ENCODE measurements around the gene SYNPO.
A peak's percentile ranks its signal among the peaks of the same experiment; 100 is the strongest.

SYNPO gene

DNA sequence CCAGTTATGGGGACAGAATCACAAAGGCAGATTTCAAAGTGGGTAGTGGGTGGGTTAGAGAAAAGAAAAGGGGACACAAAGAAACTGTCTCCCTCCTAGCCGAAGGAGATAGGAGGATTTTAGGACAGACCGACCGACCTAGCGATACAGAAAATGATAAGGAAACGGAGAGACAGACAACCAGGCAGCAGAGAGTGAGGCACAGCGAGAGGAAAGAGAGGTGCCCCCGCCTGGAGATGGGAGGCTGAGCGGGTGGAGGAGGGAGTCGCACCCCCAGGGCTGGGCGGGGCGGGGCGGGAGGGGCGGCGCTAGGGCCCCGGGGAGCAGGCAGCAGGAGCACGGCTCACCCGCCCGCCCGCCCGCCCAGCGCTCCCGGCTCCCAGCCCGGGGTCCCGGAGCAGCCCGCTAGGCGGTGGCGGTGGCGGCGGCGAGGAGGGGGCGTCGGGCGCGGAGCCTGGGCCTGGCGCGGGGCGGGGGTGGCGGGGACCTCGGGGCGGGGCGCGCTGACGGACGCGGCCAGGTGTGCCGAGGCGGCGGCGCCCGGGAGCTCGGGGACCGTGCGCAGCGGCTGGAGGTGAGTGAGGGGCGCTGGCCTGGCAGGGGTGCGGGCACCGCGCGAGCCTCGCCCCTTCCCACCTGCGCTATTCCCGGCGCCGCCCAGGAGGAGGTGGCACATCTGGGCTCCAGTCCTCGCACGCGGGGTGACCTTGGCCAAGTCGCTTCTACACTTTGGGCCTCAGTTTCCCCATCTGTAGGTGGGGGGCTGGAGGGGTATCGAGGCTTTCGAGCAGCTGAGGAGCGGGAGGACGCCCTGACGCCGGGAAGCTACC lies 15.9 kb upstream of the SYNPO start:
- POLR2A ChIA-PET = no interaction called here
- Histone ChIP-seq H3K27me3 (replicated peaks in 2 of 5; ENCODE audit: control insufficient read depth in 4 of 5, insufficient read depth in 5 of 5, low read length in 4 of 5) (peaks cover 0 to 18% (median 12%) of the 10 kb centered on the region in 5 experiments), H3K36me3 (ENCODE audit: control insufficient read depth in 4 of 4, insufficient read depth in 4 of 4, low read length in 3 of 4) (no peaks in the 10 kb centered on the region), H3K9me3 (ENCODE audit: control extremely low read depth in 1 of 5, control insufficient read depth in 4 of 5, insufficient read depth in 2 of 5, low read depth in 1 of 5, low read length in 4 of 5) (no peaks in the 10 kb centered on the region), H3K27ac (ENCODE audit: insufficient read depth in 1 of 2, low read depth in 1 of 2, low read length in 2 of 2, poor library complexity in 1 of 2, severe bottlenecking in 2 of 2) (no peak overlapping the region), H3K4me1 (ENCODE audit: control extremely low read depth in 1 of 4, control insufficient read depth in 4 of 4, insufficient read depth in 4 of 4, low read length in 3 of 4) (peaks cover 0 to 20% (median 15%) of the 10 kb centered on the region in 4 experiments), H3K4me3 (ENCODE audit: control insufficient read depth in 1 of 7, extremely low read depth in 1 of 7, insufficient read depth in 4 of 7, low read depth in 2 of 7, low read length in 6 of 7) (peak overlapping the region in 5 of 7 experiments; percentile 28 to 73 (median 40))
- CTCF ChIA-PET = no interaction called here
- 7% methylated on average over 60 of the region's 74 CpGs for whole genome bisulfite sequencing (ENCODE audit: insufficient coverage)
- peak; percentile 8 to 45 (median 24) for DNase-seq

GRCh38 chr5:150625164-150625535 lies 15.3 kb upstream of the SYNPO start:
- POLR2A ChIA-PET = no interaction called here
- DNase-seq = no peak
- H3K4me1 ChIP-seq (ENCODE audit: control extremely low read depth in 1 of 4, control insufficient read depth in 4 of 4, insufficient read depth in 4 of 4, low read length in 3 of 4) = peaks cover 0 to 20% (median 15%) of the 10 kb centered on the region in 4 experiments
- H3K27ac ChIP-seq (ENCODE audit: insufficient read depth in 1 of 2, low read depth in 1 of 2, low read length in 2 of 2, poor library complexity in 1 of 2, severe bottlenecking in 2 of 2) = no peak overlapping the region
- CTCF ChIA-PET = interaction anchor here (1.5 kb wide), 1 partner anchor 9 kb away, joined by 4 read pairs; no protein-coding TSS in a partner anchor
- H3K9me3 ChIP-seq (ENCODE audit: control extremely low read depth in 1 of 5, control insufficient read depth in 4 of 5, insufficient read depth in 2 of 5, low read depth in 1 of 5, low read length in 4 of 5) = no peaks in the 10 kb centered on the region
- peak overlapping the region in 5 of 7 experiments; percentile 28 to 73 (median 40) for H3K4me3 ChIP-seq (ENCODE audit: control insufficient read depth in 1 of 7, extremely low read depth in 1 of 7, insufficient read depth in 4 of 7, low read depth in 2 of 7, low read length in 6 of 7)
- H3K36me3 ChIP-seq (ENCODE audit: control insufficient read depth in 4 of 4, insufficient read depth in 4 of 4, low read length in 3 of 4) = no peaks in the 10 kb centered on the region
- 50% methylated on average over 15 of the region's 19 CpGs for WGBS (ENCODE audit: insufficient coverage)
- H3K27me3 ChIP-seq (replicated peaks in 2 of 5; ENCODE audit: control insufficient read depth in 4 of 5, insufficient read depth in 5 of 5, low read length in 4 of 5) = peaks cover 0 to 18% (median 12%) of the 10 kb centered on the region in 5 experiments

GRCh38 chr5:150625831-150626746 lies 14.4 kb upstream of the SYNPO start:
- no peaks in the 10 kb centered on the region for H3K36me3 ChIP-seq (ENCODE audit: control insufficient read depth in 4 of 4, insufficient read depth in 4 of 4, low read length in 3 of 4)
- CTCF ChIA-PET = interaction anchor here (0.8 to 1.5 kb wide), 4 partner anchors 10 to 66 kb away, joined by 3 to 4 read pairs (median 3); no protein-coding TSS in a partner anchor
- H3K9me3 ChIP-seq (ENCODE audit: control extremely low read depth in 1 of 5, control insufficient read depth in 4 of 5, insufficient read depth in 2 of 5, low read depth in 1 of 5, low read length in 4 of 5) = no peaks in the 10 kb centered on the region
- 76% methylated on average over 10 of the region's 10 CpGs for WGBS (ENCODE audit: insufficient coverage)
- peaks cover 0 to 20% (median 15%) of the 10 kb centered on the region in 4 experiments for H3K4me1 ChIP-seq (ENCODE audit: control extremely low read depth in 1 of 4, control insufficient read depth in 4 of 4, insufficient read depth in 4 of 4, low read length in 3 of 4)
- no peak overlapping the region for H3K4me3 ChIP-seq (ENCODE audit: control insufficient read depth in 1 of 7, extremely low read depth in 1 of 7, insufficient read depth in 4 of 7, low read depth in 2 of 7, low read length in 6 of 7)
- no peak overlapping the region for H3K27ac ChIP-seq (ENCODE audit: insufficient read depth in 1 of 2, low read depth in 1 of 2, low read length in 2 of 2, poor library complexity in 1 of 2, severe bottlenecking in 2 of 2)
- POLR2A ChIA-PET = no interaction called here
- peaks cover 0 to 18% (median 12%) of the 10 kb centered on the region in 5 experiments for H3K27me3 ChIP-seq (replicated peaks in 2 of 5; ENCODE audit: control insufficient read depth in 4 of 5, insufficient read depth in 5 of 5, low read length in 4 of 5)
- peak in 2 of 3 donors; percentile 46 to 51 for DNase-seq

DNA sequence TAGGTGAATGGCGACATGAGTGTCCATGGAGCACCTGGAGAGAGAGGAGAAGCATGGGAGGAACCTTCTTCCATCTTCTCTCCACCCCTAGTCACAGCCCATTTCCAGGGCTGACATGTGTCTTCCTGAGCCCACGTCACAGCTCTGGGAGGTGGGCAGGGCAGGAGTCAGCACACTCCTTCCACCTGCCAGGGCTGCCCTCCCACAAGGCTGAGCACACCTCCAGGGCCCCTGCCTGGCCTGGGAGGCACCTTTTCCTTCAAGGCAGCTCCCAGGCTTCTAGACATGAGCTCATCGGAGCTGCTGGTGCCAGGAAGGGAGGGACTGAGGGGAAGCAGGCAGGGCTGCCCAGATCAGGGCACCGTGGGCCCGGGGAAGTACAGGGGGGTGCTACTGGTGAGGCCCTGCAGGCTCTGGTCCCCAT lies 13.6 kb upstream of the SYNPO start:
- WGBS (ENCODE audit: insufficient coverage) = 86% methylated on average over 4 of the region's 5 CpGs
- ChIA-PET CTCF (interaction anchor here (0.8 to 1.5 kb wide), 4 partner anchors 11 to 67 kb away, joined by 3 to 4 read pairs (median 3); no protein-coding TSS in a partner anchor), POLR2A (no interaction called here)
- Histone ChIP-seq H3K4me3 (ENCODE audit: control insufficient read depth in 1 of 7, extremely low read depth in 1 of 7, insufficient read depth in 4 of 7, low read depth in 2 of 7, low read length in 6 of 7) (no peak overlapping the region), H3K36me3 (ENCODE audit: control insufficient read depth in 4 of 4, insufficient read depth in 4 of 4, low read length in 3 of 4) (no peaks in the 10 kb centered on the region), H3K27me3 (replicated peaks in 2 of 5; ENCODE audit: control insufficient read depth in 4 of 5, insufficient read depth in 5 of 5, low read length in 4 of 5) (peaks cover 0 to 18% (median 12%) of the 10 kb centered on the region in 5 experiments), H3K9me3 (ENCODE audit: control extremely low read depth in 1 of 5, control insufficient read depth in 4 of 5, insufficient read depth in 2 of 5, low read depth in 1 of 5, low read length in 4 of 5) (no peaks in the 10 kb centered on the region), H3K4me1 (ENCODE audit: control extremely low read depth in 1 of 4, control insufficient read depth in 4 of 4, insufficient read depth in 4 of 4, low read length in 3 of 4) (peaks cover 0 to 20% (median 15%) of the 10 kb centered on the region in 4 experiments), H3K27ac (ENCODE audit: insufficient read depth in 1 of 2, low read depth in 1 of 2, low read length in 2 of 2, poor library complexity in 1 of 2, severe bottlenecking in 2 of 2) (no peak overlapping the region)
- DNase-seq = no peak

DNA sequence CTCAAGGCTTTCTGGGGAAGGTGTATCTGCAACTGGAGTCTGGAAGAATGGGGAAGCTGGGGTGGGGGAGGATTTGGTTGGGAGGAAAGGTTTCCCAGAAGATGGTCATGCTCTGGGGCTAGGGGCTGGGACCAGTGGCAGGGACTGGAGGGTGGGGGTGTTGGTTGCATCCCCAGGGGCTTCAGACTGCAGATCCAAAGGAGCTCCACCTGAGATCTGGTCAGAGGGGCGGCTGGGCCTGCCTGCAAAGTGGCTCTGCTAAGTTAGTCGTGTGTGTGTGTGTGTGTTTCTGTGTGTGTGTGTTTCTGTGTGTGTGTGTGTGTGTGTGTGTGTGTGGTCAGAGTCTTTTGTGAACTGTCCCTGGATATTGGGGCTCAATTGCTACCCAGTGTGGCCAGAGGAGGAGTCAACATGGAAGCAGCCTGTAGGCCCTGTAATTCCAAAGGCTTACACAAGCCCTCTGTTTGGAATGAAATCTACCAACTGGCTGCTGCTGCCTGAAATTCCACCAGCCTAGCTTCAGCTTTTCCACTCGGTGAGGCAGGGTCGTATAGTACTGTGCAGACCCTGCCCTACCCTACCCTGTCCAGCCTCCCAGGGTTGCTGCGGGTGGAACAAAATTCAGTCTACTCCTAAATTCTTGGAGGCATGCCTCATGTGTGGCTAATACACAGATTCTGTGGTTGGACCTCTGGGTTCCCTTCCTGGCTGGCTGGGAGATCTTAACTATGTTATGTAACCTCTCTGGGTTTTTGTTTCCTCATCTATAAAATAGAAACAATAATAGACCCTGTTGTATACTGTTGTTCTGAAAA lies 12.5 kb upstream of the SYNPO start:
- no peaks in the 10 kb centered on the region for H3K36me3 ChIP-seq (ENCODE audit: control insufficient read depth in 4 of 4, insufficient read depth in 4 of 4, low read length in 3 of 4)
- H3K27ac ChIP-seq (ENCODE audit: insufficient read depth in 1 of 2, low read depth in 1 of 2, low read length in 2 of 2, poor library complexity in 1 of 2, severe bottlenecking in 2 of 2) = no peak overlapping the region
- peaks cover 0 to 20% (median 15%) of the 10 kb centered on the region in 4 experiments for H3K4me1 ChIP-seq (ENCODE audit: control extremely low read depth in 1 of 4, control insufficient read depth in 4 of 4, insufficient read depth in 4 of 4, low read length in 3 of 4)
- ChIA-PET CTCF (interaction anchor here (2.7 kb wide), 1 partner anchor 13 kb away, joined by 8 read pairs; no protein-coding TSS in a partner anchor), POLR2A (no interaction called here)
- no peak for DNase-seq
- WGBS (ENCODE audit: insufficient coverage) = 85% methylated on average over 5 of the region's 5 CpGs
- no peaks in the 10 kb centered on the region for H3K9me3 ChIP-seq (ENCODE audit: control extremely low read depth in 1 of 5, control insufficient read depth in 4 of 5, insufficient read depth in 2 of 5, low read depth in 1 of 5, low read length in 4 of 5)
- H3K27me3 ChIP-seq (replicated peaks in 2 of 5; ENCODE audit: control insufficient read depth in 4 of 5, insufficient read depth in 5 of 5, low read length in 4 of 5) = peaks cover 0 to 18% (median 12%) of the 10 kb centered on the region in 5 experiments
- H3K4me3 ChIP-seq (ENCODE audit: control insufficient read depth in 1 of 7, extremely low read depth in 1 of 7, insufficient read depth in 4 of 7, low read depth in 2 of 7, low read length in 6 of 7) = no peak overlapping the region

GRCh38 chr5:150628936-150629485 lies 11.4 kb upstream of the SYNPO start:
- ChIA-PET POLR2A (no interaction called here), CTCF (interaction anchor here (1.4 to 2.7 kb wide), 2 partner anchors 9 to 15 kb away, joined by 4 to 8 read pairs; no protein-coding TSS in a partner anchor)
- H3K4me1 ChIP-seq (ENCODE audit: control extremely low read depth in 1 of 4, control insufficient read depth in 4 of 4, insufficient read depth in 4 of 4, low read length in 3 of 4) = peaks cover 0 to 20% (median 13%) of the 10 kb centered on the region in 4 experiments
- H3K9me3 ChIP-seq (ENCODE audit: control extremely low read depth in 1 of 5, control insufficient read depth in 4 of 5, insufficient read depth in 2 of 5, low read depth in 1 of 5, low read length in 4 of 5) = no peaks in the 10 kb centered on the region
- no peaks in the 10 kb centered on the region for H3K36me3 ChIP-seq (ENCODE audit: control insufficient read depth in 4 of 4, insufficient read depth in 4 of 4, low read length in 3 of 4)
- H3K27me3 ChIP-seq (replicated peaks in 2 of 5; ENCODE audit: control insufficient read depth in 4 of 5, insufficient read depth in 5 of 5, low read length in 4 of 5) = peaks cover 0 to 15% (median 9%) of the 10 kb centered on the region in 5 experiments
- WGBS (ENCODE audit: insufficient coverage) = 99% methylated on average over 11 of the region's 12 CpGs
- DNase-seq = no peak
- H3K4me3 ChIP-seq (ENCODE audit: control insufficient read depth in 1 of 7, extremely low read depth in 1 of 7, insufficient read depth in 4 of 7, low read depth in 2 of 7, low read length in 6 of 7) = no peak overlapping the region
- H3K27ac ChIP-seq (ENCODE audit: insufficient read depth in 1 of 2, low read depth in 1 of 2, low read length in 2 of 2, poor library complexity in 1 of 2, severe bottlenecking in 2 of 2) = no peak overlapping the region
